Endothelial cell of umbilical vein (primary cell): Measurements from ENCODE around the gene VPS29. TPM values are rescaled to one million over a fixed set of nuclear protein-coding genes. Genes with fewer than 3 reads are reported as not detected.

Source experiments
- BruUV-seq: library from RNA; stranded (reverse); fragments of 400-500 nt; replicated peaks from 2 replicates; lab custom pipeline; 2021; lab: Mats Ljungman, UMichigan
- CTCF ChIA-PET: fragments of 300-600, 350-600 bp; sonication (Branson Sonifier 250); formaldehyde crosslinking; loops from one replicate; lab custom pipeline; 2021; ENCODE audit warnings: antibody characterized with exemption, inconsistent platforms; lab: Charles Lee
- POLR2A ChIA-PET: fragments of 300-600, 350-600 bp; sonication (Branson Sonifier 250); formaldehyde crosslinking; loops from one replicate; lab custom pipeline; 2021; ENCODE audit warnings: antibody characterized with exemption, inconsistent platforms; lab: Charles Lee
- DNase-seq: peaks from one replicate; pipeline ENCODE4 v3.0.0-alpha.2; 2011; ENCODE audit warnings: low read depth, low spot score
- FAIRE-seq: peaks from 2 replicates; lab custom pipeline; 2011; peaks lifted over from hg19 to GRCh38; lab: Jason Lieb, UNC
- H2AFZ ChIP-seq: 2 replicates; pipeline ENCODE4 v1.6.0; 2012; ENCODE audit warnings: low read depth, low read length, control low read depth, inconsistent platforms
- H3K27ac ChIP-seq: 2 replicates; pipeline ENCODE4 v1.5.1; 2011; ENCODE audit warnings: low read depth, mild to moderate bottlenecking, control low read depth, low read length, moderate library complexity; ENCODE audit not compliant: insufficient read depth
- H3K27me3 ChIP-seq, 2 experiments: 2 replicates each; pipeline versions ENCODE4 v1.6.0 to v1.6.1; 2011; ENCODE audit warnings: low read length in 2 of 2, mixed read lengths in 1 of 2; ENCODE audit not compliant: control insufficient read depth in 2 of 2, insufficient read depth in 2 of 2
- H3K36me3 ChIP-seq, 2 experiments: 2 replicates in 1 of 2; 3 replicates in 1 of 2; pipeline ENCODE4 v1.5.1; 2011; ENCODE audit warnings: low read length in 2 of 2, mild to moderate bottlenecking in 1 of 2, moderate library complexity in 1 of 2; ENCODE audit not compliant: control insufficient read depth in 2 of 2, insufficient read depth in 2 of 2; ENCODE audit errors: extremely low read depth in 1 of 2
- H3K4me1 ChIP-seq: 3 replicates; pipeline ENCODE4 v1.5.1; 2011; ENCODE audit warnings: mild to moderate bottlenecking, low read length; ENCODE audit not compliant: control insufficient read depth, insufficient read depth; ENCODE audit errors: extremely low read depth
- H3K4me2 ChIP-seq: 2 replicates; pipeline ENCODE4 v1.6.1; 2011; ENCODE audit warnings: low read length, control low read depth, mixed read lengths; ENCODE audit not compliant: insufficient read depth
- H3K4me3 ChIP-seq, 3 experiments: fragments of 200-600 bp in 1 of 3; sonication (generic), shearing (Covaris generic) in 1 of 3; replicated peaks in 1 of 3; 2 replicates each; pipeline ENCODE4 v1.5.1; 2011 to 2016; ENCODE audit warnings: control low read depth in 3 of 3, low read length in 3 of 3, mild to moderate bottlenecking in 2 of 3, inconsistent platforms in 1 of 3, low read depth in 1 of 3, moderate library complexity in 1 of 3; ENCODE audit not compliant: insufficient read depth in 1 of 3
- H3K79me2 ChIP-seq: 2 replicates; pipeline ENCODE4 v1.6.0; 2012; ENCODE audit warnings: low read length, inconsistent platforms; ENCODE audit not compliant: control insufficient read depth, insufficient read depth
- H3K9ac ChIP-seq: replicated peaks from 2 replicates; pipeline ENCODE3; 2011; ENCODE audit warnings: low read length, control low read depth; ENCODE audit not compliant: insufficient read depth; ENCODE audit errors: extremely low read depth
- H3K9me1 ChIP-seq: replicated peaks from 3 replicates; pipeline ENCODE4 v1.6.0; 2011; ENCODE audit warnings: mild to moderate bottlenecking, low read length; ENCODE audit not compliant: control insufficient read depth, insufficient read depth; ENCODE audit errors: extremely low read depth
- H3K9me3 ChIP-seq: replicated peaks from 2 replicates; pipeline ENCODE4 v1.5.1; 2012; ENCODE audit warnings: low read length, inconsistent platforms; ENCODE audit not compliant: control insufficient read depth, insufficient read depth
- H4K20me1 ChIP-seq: replicated peaks from 2 replicates; pipeline ENCODE3; 2011; ENCODE audit warnings: mild to moderate bottlenecking, low read length; ENCODE audit not compliant: control insufficient read depth, insufficient read depth; ENCODE audit errors: extremely low read depth
- CTCF ChIP-seq, 2 donors: IDR thresholded peaks; 1 replicate in 1 of 2; 2 replicates in 1 of 2; pipeline ENCODE4 v1.5.1; 2011; ENCODE audit warnings: low read length in 2 of 2, mild to moderate bottlenecking in 2 of 2, moderate library complexity in 2 of 2, control low read depth in 1 of 2, inconsistent platforms in 1 of 2, low read depth in 1 of 2; ENCODE audit not compliant: insufficient read depth in 1 of 2; ENCODE audit errors: extremely low read depth in 1 of 2
- EZH2 ChIP-seq: IDR thresholded peaks from 2 replicates; pipeline ENCODE4 v1.6.1; 2012; ENCODE audit warnings: borderline replicate concordance, low read depth, mild to moderate bottlenecking, moderate library complexity, low read length, inconsistent platforms; ENCODE audit not compliant: severe bottlenecking
- FOS ChIP-seq: IDR thresholded peaks from 2 replicates; pipeline ENCODE4 v1.6.1; 2011; ENCODE audit warnings: mild to moderate bottlenecking, low read length, moderate library complexity, borderline replicate concordance; ENCODE audit not compliant: insufficient read depth
- GATA2 ChIP-seq: IDR thresholded peaks from 2 replicates; pipeline ENCODE4 v1.7.0; 2011; ENCODE audit warnings: low read depth, mild to moderate bottlenecking, moderate library complexity, mixed read lengths, low read length; ENCODE audit not compliant: insufficient read length, insufficient read depth
- JUN ChIP-seq: IDR thresholded peaks from 2 replicates; pipeline ENCODE4 v1.6.1; 2011; ENCODE audit warnings: borderline replicate concordance, low read depth; ENCODE audit not compliant: insufficient read length, insufficient read depth
- MAX ChIP-seq: IDR thresholded peaks from 2 replicates; pipeline ENCODE4 v1.6.1; 2011; ENCODE audit not compliant: insufficient read depth, insufficient read length
- MYC ChIP-seq: IDR thresholded peaks from one replicate; pipeline ENCODE4 v1.6.1; 2011; ENCODE audit warnings: mild to moderate bottlenecking, low read depth, low read length
- POLR2A ChIP-seq: IDR thresholded peaks from 2 replicates; pipeline ENCODE4 v1.6.1; 2012; ENCODE audit warnings: low read depth, mild to moderate bottlenecking, control low read depth, low read length
- POLR2AphosphoS5 ChIP-seq: IDR thresholded peaks from 2 replicates; pipeline ENCODE4 v1.6.1; 2012; ENCODE audit warnings: low read depth, mild to moderate bottlenecking, control low read depth, low read length, moderate library complexity; ENCODE audit not compliant: insufficient read depth
- dilution Hi-C: fragments of 300-500 bp; cut with MboI; formaldehyde crosslinking; loops from one replicate; pipeline ENCODE4 v1.15.0; 2019; ENCODE audit warnings: low sequenced_read_pairs; ENCODE audit not compliant: extremely low pct_ligation_motif_present
- intact Hi-C: fragments of 100-400 bp; cut with micrococcal nuclease; formaldehyde crosslinking; loops from one replicate; pipeline ENCODE4 v1.10.0; 2022
- polyA plus RNA-seq, 4 experiments: library from polyadenylated mRNA; depleted of rRNA in 3 of 4; stranded (reverse) in 3 of 4; unstranded in 1 of 4; fragments of >200 nt; gene quantifications; 2 replicates each; pipeline versions ENCODE4 v1.2.1 to v1.2.3, GENCODE V29; 2011 to 2012; ENCODE audit warnings: missing spikeins in 1 of 4
- total RNA-seq: library from RNA; stranded (reverse); gene quantifications from 2 replicates; pipeline ENCODE4 v1.2.3, GENCODE V29; 2021

VPS29 gene
- total and polyA plus RNA-seq, 2 donors (not counting 3 experiments of a cell fraction or from before 2014, with no cell fraction given) = 138 to 155 TPM

- dilution Hi-C loops = no loop called here
Measured at GRCh38 chr12:110475426-110475825, 26.5 kb downstream of the VPS29 start.

More at GRCh38 chr12:110475426-110475825, 26.5 kb downstream of the VPS29 start:
- Histone ChIP-seq H3K9me3 (no peaks in the 10 kb centered on the region), H3K4me1 (no peaks in the 10 kb centered on the region), H3K9ac (no peak overlapping the region), H3K79me2 (peaks cover 4% of the 10 kb centered on the region), H3K4me2 (no peak overlapping the region), H3K27me3 (no peaks in the 10 kb centered on the region), H4K20me1 (no peaks in the 10 kb centered on the region), H3K4me3 (no peak overlapping the region), H3K9me1 (no peaks in the 10 kb centered on the region), H3K27ac (no peak overlapping the region), H2AFZ (no peak overlapping the region), H3K36me3 (peaks cover 0 to under 1% of the 10 kb centered on the region in 2 experiments)
- intact Hi-C loops = no loop called here
- CTCF ChIA-PET = interaction anchor here (1.1 to 1.7 kb wide), 2 partner anchors 25 to 126 kb away, joined by 3 to 5 read pairs; partner anchors contain the start of gene ARPC3
- BruUV-seq = no TSS peak
- FAIRE-seq (no peak), DNase-seq (no peak)
- POLR2A ChIA-PET = no interaction called here
- TF ChIP-seq EZH2 (no peak), POLR2A (no peak), GATA2 (no peak), CTCF (IDR thresholded peaks at IDR 0.05; ENCODE audit: extremely low read depth in 1 of 2, insufficient read depth in 1 of 2, low read depth in 1 of 2, low read length in 2 of 2) (no peak), FOS (no peak), JUN (no peak), MYC (no peak), MAX (no peak), POLR2AphosphoS5 (no peak)
